ENCODE data around the gene PLA2G2F.

Gene PLA2G2F

DNA sequence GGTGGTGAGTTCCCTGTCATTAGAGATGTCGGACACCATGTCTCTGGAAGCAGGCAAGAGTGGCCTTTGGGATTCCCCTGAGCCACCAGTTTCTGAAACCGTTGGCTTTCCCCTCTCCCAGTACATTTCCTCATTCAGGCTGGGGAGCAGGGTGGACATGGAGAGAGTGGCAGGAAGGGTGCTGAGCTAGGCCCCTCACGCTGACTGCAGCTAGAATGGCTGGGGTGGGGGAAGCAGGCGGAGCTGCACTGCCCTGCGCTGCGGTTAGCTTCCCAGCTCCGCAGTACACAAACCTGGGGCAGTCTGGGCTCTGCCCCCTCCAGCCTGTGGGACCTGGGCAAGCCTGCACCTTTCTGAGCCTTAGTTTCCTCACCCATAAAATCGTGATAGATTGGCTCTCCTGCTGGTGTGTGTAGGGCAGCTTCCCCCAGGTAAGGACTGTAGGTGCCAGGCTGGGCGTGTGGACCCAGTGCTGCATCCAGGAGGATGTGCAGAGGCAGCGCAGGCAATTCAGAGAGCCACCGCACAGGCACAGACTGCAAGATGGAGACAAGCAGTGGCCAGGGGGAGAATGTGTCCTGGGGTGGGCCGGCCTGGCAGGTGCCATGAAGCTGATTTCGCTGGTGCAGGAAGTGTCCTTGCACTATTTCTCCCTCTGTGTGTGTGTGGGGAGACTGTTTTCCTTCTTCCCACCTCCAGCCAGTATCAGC lies 3.0 kb downstream of the PLA2G2F start:
- no peak for DNase-seq (ENCODE audit: low read depth in 3 of 3)

DNA sequence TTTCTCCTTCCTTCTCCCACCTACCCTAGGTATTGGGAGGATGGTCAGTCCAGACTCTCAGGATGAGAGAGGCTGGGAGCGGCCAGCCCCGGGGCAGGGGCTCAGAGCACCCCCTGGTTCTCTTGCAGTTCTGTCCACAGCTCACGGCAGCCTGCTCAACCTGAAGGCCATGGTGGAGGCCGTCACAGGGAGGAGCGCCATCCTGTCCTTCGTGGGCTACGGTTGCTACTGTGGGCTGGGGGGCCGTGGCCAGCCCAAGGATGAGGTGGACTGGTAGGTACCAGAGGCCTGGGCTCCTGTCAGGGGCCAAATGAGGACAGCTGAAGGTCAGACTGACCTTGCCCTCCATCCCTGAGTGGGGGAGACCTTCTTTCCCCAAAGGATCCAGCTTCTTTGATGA lies 4.2 kb downstream of the PLA2G2F start:
- no peak for DNase-seq (ENCODE audit: low read depth in 3 of 3)

DNA sequence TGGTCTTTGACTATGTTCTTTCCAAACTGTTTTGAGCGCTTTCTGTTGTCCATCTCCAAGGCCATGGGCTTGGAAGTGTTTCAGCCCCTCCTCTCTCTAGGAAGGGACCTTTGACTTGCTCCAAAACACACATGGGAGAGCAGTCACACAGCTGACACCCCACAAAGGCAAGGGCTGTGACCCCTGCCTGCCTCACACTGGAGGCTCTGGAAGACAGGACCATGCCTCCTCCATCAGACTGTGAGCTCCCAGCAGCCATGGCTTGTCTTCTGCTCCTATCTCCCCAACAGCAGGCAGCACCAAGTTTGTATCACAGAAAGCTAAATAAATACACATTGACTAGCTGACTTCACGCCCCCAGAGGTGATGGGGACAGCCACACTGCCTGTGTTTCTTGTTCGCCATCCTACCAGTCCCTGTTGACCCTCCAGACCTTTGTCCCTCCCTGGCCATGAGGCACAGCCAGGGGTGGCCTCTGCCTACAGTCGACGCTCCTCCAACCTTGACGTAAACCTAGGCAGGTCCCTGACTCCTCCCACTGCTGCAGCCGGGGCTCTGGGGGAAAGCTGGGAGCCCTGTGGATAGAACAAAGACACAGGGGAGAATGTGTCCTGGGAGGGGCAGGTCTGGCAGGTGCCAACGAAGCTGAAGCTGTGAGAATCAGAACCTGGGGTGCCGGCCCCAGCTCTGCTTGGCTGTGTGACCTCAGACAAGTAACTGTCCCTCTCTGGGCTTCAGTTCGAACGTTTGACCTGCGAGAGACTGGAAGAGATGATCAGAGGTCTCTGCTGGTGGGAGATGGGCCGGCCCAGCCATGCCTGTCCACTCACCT lies 4.8 kb downstream of the PLA2G2F start:
- no peak for DNase-seq (ENCODE audit: low read depth in 3 of 3)

DNA sequence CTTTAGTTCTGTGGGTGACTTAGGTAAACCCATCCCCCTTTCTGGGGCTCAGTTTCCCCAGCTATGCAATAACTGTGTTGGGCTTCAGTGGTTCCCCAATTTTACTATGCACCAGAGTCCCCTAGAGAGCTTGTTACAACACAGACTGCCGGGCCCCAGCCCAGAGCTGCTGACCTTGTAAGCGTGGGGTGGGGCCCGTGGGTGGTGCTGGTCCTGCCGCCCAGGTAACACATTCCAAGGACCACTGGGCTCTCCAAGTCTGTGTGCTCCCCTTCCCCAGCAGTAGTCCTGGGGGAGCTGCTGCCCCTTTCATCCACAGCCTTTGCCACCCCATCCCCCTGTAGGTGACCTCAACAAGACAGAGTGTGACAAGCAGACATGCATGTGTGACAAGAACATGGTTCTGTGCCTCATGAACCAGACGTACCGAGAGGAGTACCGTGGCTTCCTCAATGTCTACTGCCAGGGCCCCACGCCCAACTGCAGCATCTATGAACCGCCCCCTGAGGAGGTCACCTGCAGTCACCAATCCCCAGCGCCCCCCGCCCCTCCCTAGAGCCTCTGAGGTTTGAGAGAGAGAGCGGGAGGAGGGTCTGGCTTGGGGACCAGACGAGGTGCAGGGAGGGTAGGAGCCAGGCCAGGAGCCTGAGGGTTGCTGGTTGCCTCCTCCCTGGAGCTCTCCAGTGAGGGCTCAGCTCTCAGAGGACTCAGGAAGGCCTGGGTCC lies 8.9 kb downstream of the PLA2G2F start:
- no peak for DNase-seq (ENCODE audit: low read depth in 3 of 3)

- no peak for DNase-seq (ENCODE audit: low read depth in 3 of 3)
Measured at GRCh38 chr1:20148571-20149500, 9.7 kb downstream of the PLA2G2F start.

GRCh38 chr1:20149601-20150325 lies 10.6 kb downstream of the PLA2G2F start:
- DNase-seq (ENCODE audit: low read depth in 3 of 3), result no peak

DNA sequence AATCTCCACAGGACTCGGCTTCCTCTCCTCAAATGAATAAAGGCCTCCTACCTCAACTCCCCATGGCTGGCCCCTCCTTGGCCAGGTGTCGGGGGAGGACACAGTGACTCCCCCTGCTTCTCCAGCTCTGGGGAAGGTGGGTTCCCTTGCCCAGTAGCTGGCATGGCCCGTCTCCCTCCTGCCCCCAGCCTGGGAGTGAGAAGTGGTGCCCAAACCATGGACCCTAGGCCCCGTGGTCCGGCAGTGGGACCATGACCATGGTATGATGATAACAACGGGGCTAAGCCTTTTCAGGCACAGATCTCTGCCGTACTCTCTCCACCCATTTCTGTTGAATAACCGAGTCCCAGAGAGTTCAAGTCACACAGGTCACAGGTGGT lies 11.2 kb downstream of the PLA2G2F start:
- no peak for DNase-seq (ENCODE audit: low read depth in 3 of 3)

DNA sequence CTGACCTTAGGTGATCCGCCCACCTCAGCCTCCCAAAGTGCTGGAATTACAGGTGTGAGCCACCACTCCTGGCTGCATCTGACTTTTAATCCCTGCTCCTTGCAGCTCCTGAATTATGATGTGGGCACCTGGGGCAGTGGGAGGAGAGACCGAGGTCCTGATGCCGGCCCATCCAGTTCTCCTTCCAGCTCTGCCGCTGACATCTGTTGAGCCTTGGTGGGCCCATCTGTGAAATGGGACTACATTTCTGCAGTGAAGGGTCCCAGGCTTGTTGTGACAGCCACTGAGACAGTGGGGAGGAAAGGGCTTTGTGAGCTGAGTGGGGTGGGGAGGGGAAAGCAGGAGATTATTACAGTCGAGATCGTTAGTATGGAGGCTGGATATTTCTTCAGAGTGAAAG lies 11.8 kb downstream of the PLA2G2F start:
- no peak for DNase-seq (ENCODE audit: low read depth in 3 of 3)

- DNase-seq (ENCODE audit: low read depth in 3 of 3), result peak; percentile 59 to 77 (median 72)
Measured at GRCh38 chr1:20151906-20152598, 12.9 kb downstream of the PLA2G2F start.

GRCh38 chr1:20152599-20152930 lies 13.4 kb downstream of the PLA2G2F start:
- no peak for DNase-seq (ENCODE audit: low read depth in 3 of 3)

GRCh38 chr1:20153000-20153418 lies 13.9 kb downstream of the PLA2G2F start:
- DNase-seq (ENCODE audit: low read depth in 3 of 3), result no peak

DNA sequence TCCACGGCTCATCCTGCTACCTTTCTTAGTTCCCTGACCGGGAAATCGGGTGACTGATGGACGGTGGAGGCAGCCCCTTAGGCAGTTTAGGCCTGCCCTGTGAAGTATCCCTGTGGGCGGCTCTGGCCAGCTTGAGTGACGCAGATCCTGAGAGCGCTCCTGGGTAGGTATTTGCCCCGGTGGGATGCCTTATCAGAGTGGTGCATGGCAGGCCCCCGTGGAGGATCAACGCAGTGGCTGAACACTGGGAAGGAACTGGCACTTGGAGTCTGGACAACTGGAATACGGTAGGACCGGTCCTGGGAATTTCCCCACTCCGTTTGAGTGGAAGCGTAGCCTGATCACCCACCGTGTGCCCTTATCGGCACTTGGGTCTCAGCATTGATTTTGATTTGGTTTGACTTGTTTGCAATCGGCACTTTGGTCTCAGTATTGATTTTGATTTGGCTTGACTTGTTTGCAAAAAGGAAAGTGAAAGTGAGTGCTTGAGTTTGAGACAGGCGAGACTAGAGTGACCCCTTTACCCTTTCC lies 15.2 kb downstream of the PLA2G2F start:
- no peak for DNase-seq (ENCODE audit: low read depth in 3 of 3)

GRCh38 chr1:20158358-20159070 lies 19.4 kb downstream of the PLA2G2F start:
- DNase-seq (ENCODE audit: low read depth in 3 of 3), result peak in 1 of 3 experiments; percentile 3

DNA sequence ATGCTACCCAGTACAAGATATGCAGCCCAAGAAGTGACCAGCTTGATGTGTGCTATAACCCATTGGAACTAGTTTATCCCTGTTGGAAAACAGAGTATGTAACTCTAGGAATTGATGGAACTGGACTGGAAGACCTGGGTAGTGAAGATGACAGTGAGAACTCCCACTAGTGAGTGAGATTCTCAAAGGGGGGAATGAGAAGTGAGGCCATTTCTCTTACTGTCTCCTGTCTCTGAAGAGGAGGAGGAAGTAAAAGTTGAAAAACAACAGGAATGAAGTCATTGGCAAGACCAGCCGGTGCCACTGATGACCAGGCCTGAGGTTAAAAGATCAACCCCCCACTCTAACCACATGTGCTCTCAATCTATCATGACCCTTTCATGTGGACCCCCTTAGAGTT lies 20.9 kb downstream of the PLA2G2F start:
- DNase-seq (ENCODE audit: low read depth in 3 of 3), result no peak

DNA sequence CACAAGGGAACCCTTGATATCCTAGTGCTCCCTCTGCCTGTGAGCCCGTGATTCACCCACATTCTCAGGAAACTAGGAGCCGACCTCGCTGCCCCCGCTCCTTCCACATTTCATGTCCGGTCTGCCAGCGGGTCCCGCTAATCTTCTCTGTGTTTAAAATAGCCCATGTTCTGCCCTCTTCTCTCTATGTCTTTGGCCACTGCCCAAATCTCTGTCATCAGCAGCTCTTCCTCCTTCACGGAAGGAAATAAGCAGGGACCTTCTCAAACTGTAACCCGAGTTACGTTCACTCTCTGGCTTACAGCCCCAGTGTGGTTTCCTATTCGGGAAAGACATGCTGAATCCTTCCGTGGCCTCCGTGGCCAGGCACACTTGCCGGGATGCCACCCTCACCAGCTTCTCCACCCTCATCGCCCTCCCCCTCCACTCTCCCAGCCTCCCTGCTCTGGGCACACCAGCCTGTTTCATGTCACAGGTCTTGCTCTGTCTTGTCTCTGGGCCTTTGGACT lies 25.6 kb downstream of the PLA2G2F start:
- no peak for DNase-seq (ENCODE audit: low read depth in 3 of 3)

GRCh38 chr1:20165522-20165951 lies 26.4 kb downstream of the PLA2G2F start:
- DNase-seq (ENCODE audit: low read depth in 3 of 3), result no peak

GRCh38 chr1:20166051-20166450 lies 26.9 kb downstream of the PLA2G2F start:
- no peak for DNase-seq (ENCODE audit: low read depth in 3 of 3)

DNA sequence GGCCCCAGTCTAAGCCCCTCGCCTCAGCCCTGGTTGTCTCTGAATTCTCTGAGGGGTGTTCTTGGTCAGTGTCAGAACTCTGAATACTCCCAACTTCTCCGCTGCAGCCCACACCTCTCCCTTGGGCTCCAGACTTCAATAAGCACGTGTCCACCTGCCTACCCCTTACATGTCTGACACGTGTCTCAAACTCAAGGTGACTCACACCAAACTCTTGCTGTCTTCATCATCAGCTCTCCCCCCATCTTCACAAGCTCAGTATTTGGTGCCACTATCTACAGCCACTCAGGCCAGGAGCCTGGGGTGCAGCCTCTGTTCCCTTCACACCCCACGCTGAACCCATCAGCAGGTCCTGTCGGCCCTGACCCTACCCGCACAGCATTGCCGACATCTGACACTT lies 28.0 kb downstream of the PLA2G2F start:
- no peak for DNase-seq (ENCODE audit: low read depth in 3 of 3)

Measured in stimulated activated CD4-positive, alpha-beta T cell treated with anti-CD3 and anti-CD28 coated beads, TNF-alpha, amount 100 ng/mL, for 4 hours (primary cell).